Activated CD8-positive, alpha-beta T cell treated with anti-CD3 and anti-CD28 coated beads, Interleukin-2, amount 10 ng/mL, durations not matched to agents 7 days and 5 days (primary cell): ENCODE measurements around the gene ITGAE. TPM values are rescaled to one million over a fixed set of nuclear protein-coding genes. Genes with fewer than 3 reads are reported as not detected.

Experiments
- ATAC-seq: fragments of 150-1000 bp; cut with Tn5 transposase; one replicate; pipeline ENCODE4 v1.10.0; 2021; ENCODE audit warnings: moderate library complexity
- CTCF ChIA-PET: fragments of 350-600 bp; sonication (Branson Sonifier 250); formaldehyde crosslinking; loops from one replicate; lab custom pipeline; 2021; ENCODE audit warnings: antibody characterized with exemption; lab: Charles Lee
- POLR2A ChIA-PET: fragments of 350-600 bp; sonication (Branson Sonifier 250); formaldehyde crosslinking; loops from one replicate; lab custom pipeline; 2021; ENCODE audit warnings: antibody characterized with exemption; lab: Charles Lee
- DNase-seq: peaks from one replicate; pipeline ENCODE4 v3.0.0-alpha.2; 2020
- H3K27ac Mint-ChIP-seq: one replicate; pipeline ENCODE4 v1.8.0; 2021; ENCODE audit warnings: mild to moderate bottlenecking, mixed read lengths
- H3K27me3 Mint-ChIP-seq: one replicate; pipeline ENCODE4 v1.8.0; 2021; ENCODE audit warnings: low read depth, mixed read lengths
- H3K36me3 Mint-ChIP-seq: one replicate; pipeline ENCODE4 v1.8.0; 2021; ENCODE audit warnings: low read depth, mixed read lengths
- H3K4me1 Mint-ChIP-seq: one replicate; pipeline ENCODE4 v1.8.0; 2021; ENCODE audit warnings: low read depth, mixed read lengths
- H3K4me3 Mint-ChIP-seq: one replicate; pipeline ENCODE4 v1.8.0; 2021; ENCODE audit warnings: mild to moderate bottlenecking, mixed read lengths
- H3K9me3 Mint-ChIP-seq: one replicate; pipeline ENCODE4 v1.8.0; 2022; ENCODE audit warnings: mixed read lengths; ENCODE audit not compliant: insufficient read depth
- total RNA-seq, 2 experiments: library from RNA; stranded (reverse); gene quantifications; one replicate each; pipeline ENCODE4 v1.2.3, GENCODE V29; 2021

Gene ITGAE
- total RNA-seq, 2 experiments from 2014 or later = 22.9 to 23.2 TPM

- ChIA-PET POLR2A (no interaction called here), CTCF (interaction anchor here (1.1 kb wide), 1 partner anchor 16 kb away, joined by 4 read pairs; no protein-coding TSS in a partner anchor)
- Mint-ChIP-seq H3K36me3 (peaks cover 13% of the 10 kb centered on the region), H3K4me3 (no peak overlapping the region), H3K9me3 (no peaks in the 10 kb centered on the region), H3K4me1 (peaks cover 23% of the 10 kb centered on the region), H3K27me3 (no peaks in the 10 kb centered on the region), H3K27ac (no peak overlapping the region)
- DNase-seq (no peak), ATAC-seq (no peak)
Observed at GRCh38 chr17:3666516-3666915, 134.5 kb downstream of the ITGAE start.

DNA sequence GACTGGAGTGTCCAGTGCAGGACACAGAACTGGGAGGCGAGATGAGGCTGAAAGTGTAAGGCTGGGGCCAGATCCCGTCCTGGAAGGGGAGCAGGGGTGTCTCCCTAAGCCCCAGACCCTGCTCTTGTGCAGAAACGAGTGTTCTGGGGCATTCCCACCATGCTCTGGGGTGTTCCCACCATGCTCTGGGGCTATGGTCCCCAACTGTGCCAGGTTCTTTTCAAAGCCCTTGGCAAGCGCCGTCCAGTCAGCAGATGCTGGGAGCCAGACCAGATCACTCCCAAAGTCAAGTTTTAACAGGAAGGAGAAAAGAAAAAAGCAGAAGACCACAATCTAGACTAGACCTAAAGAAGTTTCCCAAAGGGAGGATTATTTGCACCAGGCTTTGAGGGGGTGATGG, 135.2 kb downstream of the ITGAE start:
- peaks cover 13% of the 10 kb centered on the region for H3K36me3 Mint-ChIP-seq
- no peaks in the 10 kb centered on the region for H3K9me3 Mint-ChIP-seq
- H3K27me3 Mint-ChIP-seq = no peaks in the 10 kb centered on the region
- H3K4me1 Mint-ChIP-seq = peaks cover 23% of the 10 kb centered on the region
- ChIA-PET CTCF (interaction anchor here (1.1 kb wide), 1 partner anchor 17 kb away, joined by 4 read pairs; no protein-coding TSS in a partner anchor), POLR2A (no interaction called here)
- ATAC-seq (no peak), DNase-seq (no peak)
- no peak overlapping the region for H3K4me3 Mint-ChIP-seq
- H3K27ac Mint-ChIP-seq = no peak overlapping the region

Other genes starting within 250 kb of the ITGAE start
- under 1 TPM; 0.31 to 0.37 TPM for gene TRPV3, start 243.4 kb downstream of the ITGAE start, total RNA-seq
- 1 to 10 TPM; 4.2 to 4.3 TPM for gene TRPV1, start 191.8 kb downstream of the ITGAE start, total RNA-seq
- gene SHPK, start 164.9 kb downstream of the ITGAE start, total RNA-seq = 10 to 100 TPM; 12.0 to 12.5 TPM
- 1 to 10 TPM; 7.7 to 9.7 TPM for gene CTNS, start 164.4 kb downstream of the ITGAE start, total RNA-seq
- 10 to 100 TPM; 16.1 to 18.0 TPM for gene TAX1BP3, start 132.6 kb downstream of the ITGAE start, total RNA-seq
- 10 to 100 TPM; 39.7 to 43.1 TPM for gene EMC6, start 132.4 kb downstream of the ITGAE start, total RNA-seq
- gene P2RX5, start 105.0 kb downstream of the ITGAE start, total RNA-seq = 1 to 10 TPM; 7.8 to 8.1 TPM
- 10 to 100 TPM; 27.0 to 28.1 TPM for gene HASPIN, start 77.3 kb downstream of the ITGAE start, total RNA-seq
- 10 to 100 TPM; 39.1 to 42.6 TPM for gene NCBP3, start 45.1 kb upstream of the ITGAE start, total RNA-seq
- gene CAMKK1, start 91.9 kb upstream of the ITGAE start, total RNA-seq = 1 to 10 TPM; 3.3 to 4.0 TPM
- gene P2RX1, start 115.3 kb upstream of the ITGAE start, total RNA-seq = 1 to 10 TPM; 1.1 TPM
- 100 to 1,000 TPM; 341 to 354 TPM for gene ATP2A3, start 163.2 kb upstream of the ITGAE start, total RNA-seq